Ovary (tissue), 9 donors: Measurements from ENCODE around the gene ETFA. TPM values are rescaled to one million over a fixed set of nuclear protein-coding genes. Genes with fewer than 3 reads are reported as not detected.
"Not testable (repeated sequence)": the region's sequence is repeated elsewhere in the genome, so short reads cannot be mapped to it uniquely, and the experiment has no call there.

Source experiments
- DNase-seq, 5 donors: peaks; one replicate each; pipeline ENCODE4 v3.0.0-alpha.2; 2019 to 2020
- H3K27ac ChIP-seq, 2 donors: fragments of 200-600 bp; one replicate each; pipeline versions ENCODE4 v1.5.1 to v1.8.0; 2019 to 2022
- H3K27me3 ChIP-seq: fragments of 200-600 bp; one replicate; pipeline ENCODE4 v1.8.0; 2022
- H3K36me3 ChIP-seq: fragments of 200-600 bp; sonication (generic); one replicate; pipeline ENCODE4 v1.5.1; 2019
- H3K4me1 ChIP-seq: one replicate; pipeline ENCODE4 v1.8.1; 2013; ENCODE audit warnings: mild to moderate bottlenecking, moderate library complexity; ENCODE audit not compliant: insufficient read depth
- H3K4me3 ChIP-seq: fragments of 200-600 bp; sonication (generic); one replicate; pipeline ENCODE4 v1.5.1; 2017
- H3K9me3 ChIP-seq, 2 donors: fragments of 200-600 bp in 1 of 2; sonication (generic) in 1 of 2; one replicate each; pipeline versions ENCODE4 v1.5.1 to v1.8.1; 2013 to 2019; ENCODE audit warnings: mild to moderate bottlenecking in 1 of 2, moderate library complexity in 1 of 2
- CTCF ChIP-seq, 3 donors: fragments of 450-650 bp in 2 of 3; fragments of 200-600 bp in 1 of 3; IDR thresholded peaks; one replicate each; pipeline versions ENCODE4 v1.5.1 to v1.8.0; 2016 to 2022; ENCODE audit warnings: antibody characterized with exemption in 3 of 3, mild to moderate bottlenecking in 1 of 3
- EP300 ChIP-seq: sonication (generic); formaldehyde crosslinking; IDR thresholded peaks from one replicate; pipeline ENCODE4 v1.6.1; 2017; ENCODE audit warnings: antibody characterized with exemption
- POLR2A ChIP-seq: fragments of 450-650 bp; IDR thresholded peaks from one replicate; pipeline ENCODE4 v1.6.1; 2017; ENCODE audit warnings: antibody characterized with exemption, mild to moderate bottlenecking, moderate library complexity
- WGBS, 3 donors: extraction: QIAGEN DNeasy Blood & Tissue Kit in 1 of 3; methylation state at CpG; one replicate each; pipeline versions ENCODE4 v1.1.5 to v1.1.7; 2013 to 2017; 5-methylcytosine and 5-hydroxymethylcytosine counted together
- intact Hi-C, 4 donors: fragments of 100-400 bp; cut with DNase I; formaldehyde crosslinking; loops; one replicate each; pipeline versions ENCODE4 v1.11.0 to v1.15.1; 2022 to 2023
- polyA plus RNA-seq, 2 donors: library from polyadenylated mRNA; stranded (reverse); fragments of 200-250 nt in 1 of 2; fragments of 350-450 nt in 1 of 2; fragmentation: Illumina TruSeq in 1 of 2; extraction: RNeasy Lipid Tissue Mini Kit (QIAGEN cat#74804) in 1 of 2; gene quantifications; one replicate each; pipeline ENCODE4 v1.2.3, GENCODE V29; 2013 to 2014
- total RNA-seq, 7 donors: library from RNA; depleted of rRNA in 2 of 7; stranded (reverse); fragments of >200 nt in 2 of 7; fragmentation: NEBNext Ultra II Directional in 3 of 7; extraction: Animal tissue kit (Norgen Biotek cat#: 25700) in 3 of 7; gene quantifications; one replicate each; pipeline versions ENCODE4 v1.1.0 to v1.2.4, GENCODE V29; 2016 to 2023
- donor health status: DM: no; HTN: no; CAD: no; lungs with moderate emphysema.
- donor health status: DM: no; HTN: no; CAD: no.
- donor health status: Bipolar disorder and iron deficiency.
- donor health status: DM: yes; HTN: yes; CAD: no.
- donor health status: DM: no; HTN: no; CAD: no.
- donor health status: DM: yes; HTN: yes; CAD: no.

ETFA gene
- total and polyA plus RNA-seq, 9 donors, result 45.8 to 97.4 (median 71.7) TPM

GRCh38 chr15:76321171-76321570 lies 9.9 kb upstream of the ETFA start:
- WGBS, 3 donors, result 30 to 44% (median 33%) methylated on average over 10 of the region's 10 CpGs
- no peak overlapping the region for H3K27ac ChIP-seq
- TF ChIP-seq POLR2A (no peak), CTCF (IDR thresholded peaks at IDR 0.05) (no peak)
- intact Hi-C loops, result no loop called here
- no peaks in the 10 kb centered on the region for H3K27me3 ChIP-seq
- no peak for DNase-seq
- H3K4me3 ChIP-seq, result no peak overlapping the region
- H3K4me1 ChIP-seq, result no peaks in the 10 kb centered on the region
- H3K9me3 ChIP-seq, result no peaks in the 10 kb centered on the region
- H3K36me3 ChIP-seq, result no peaks in the 10 kb centered on the region

DNA sequence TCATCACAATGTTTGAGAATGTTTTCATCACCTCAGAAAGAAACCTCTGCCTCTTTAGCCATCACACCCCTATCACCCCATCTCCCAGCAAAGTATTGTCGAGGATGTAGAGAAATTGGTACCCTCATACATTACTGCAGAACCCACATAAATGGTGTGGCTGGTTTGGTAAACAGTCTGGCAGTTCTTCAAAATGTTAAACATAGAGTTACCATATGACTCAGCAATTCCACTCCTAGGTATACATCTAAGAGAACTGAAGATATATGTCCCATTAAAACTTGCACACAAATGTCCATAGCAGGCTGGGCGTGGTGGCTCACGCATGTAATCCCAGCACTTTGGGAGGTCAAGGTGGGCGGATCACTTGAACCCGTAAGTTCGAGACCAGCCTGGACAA lies 8.7 kb upstream of the ETFA start:
- 81 to 83% (median 83%) methylated on average over 6 of the region's 6 CpGs for WGBS, 3 donors
- Histone ChIP-seq H3K27me3 (no peaks in the 10 kb centered on the region), H3K27ac (no peak overlapping the region), H3K4me3 (no peak overlapping the region), H3K4me1 (no peaks in the 10 kb centered on the region), H3K36me3 (no peaks in the 10 kb centered on the region), H3K9me3 (no peaks in the 10 kb centered on the region)
- intact Hi-C loops, result no loop called here
- DNase-seq, result no peak
- TF ChIP-seq CTCF (IDR thresholded peaks at IDR 0.05), result no peak

DNA sequence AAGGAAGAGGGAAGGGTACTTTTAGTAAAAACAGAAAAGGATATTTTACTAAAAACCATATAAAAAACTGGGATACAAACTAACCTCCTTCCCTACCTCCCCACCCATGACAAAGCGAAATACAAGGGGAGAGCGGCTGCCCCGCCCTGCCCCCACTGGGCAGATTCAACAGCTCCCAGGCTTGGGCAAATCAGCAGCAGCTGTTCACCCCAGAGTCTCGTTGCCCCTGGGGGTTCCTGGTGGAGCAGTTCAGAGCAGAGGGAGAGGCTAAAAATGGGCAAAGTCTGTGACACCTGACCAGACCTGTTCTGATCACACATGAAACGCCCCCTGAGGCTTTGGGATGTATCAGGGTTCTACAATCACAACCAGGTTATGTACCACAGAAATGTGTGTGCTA lies 2.5 kb upstream of the ETFA start:
- Histone ChIP-seq H3K9me3 (no peaks in the 10 kb centered on the region), H3K36me3 (no peaks in the 10 kb centered on the region), H3K27ac (no peak overlapping the region), H3K27me3 (no peaks in the 10 kb centered on the region), H3K4me1 (peaks cover 6% of the 10 kb centered on the region), H3K4me3 (no peak overlapping the region)
- TF ChIP-seq EP300 (no peak), CTCF (IDR thresholded peaks at IDR 0.05) (no peak), POLR2A (no peak)
- 74 to 76% (median 76%) methylated on average over 5 of the region's 5 CpGs for WGBS, 3 donors
- no peak for DNase-seq
- intact Hi-C loops, result no loop called here

- H3K9me3 ChIP-seq, DNase-seq, H3K4me1 ChIP-seq, H3K27me3 ChIP-seq, H3K4me3 ChIP-seq, H3K36me3 ChIP-seq, intact Hi-C loops, H3K27ac ChIP-seq: not testable (repeated sequence)
- WGBS, 3 donors, result 92 to 96% (median 94%) methylated on average over 4 of the region's 4 CpGs
Observed at GRCh38 chr15:76313175-76313567, 1.9 kb upstream of the ETFA start.

- H3K27me3 ChIP-seq, result no peaks in the 10 kb centered on the region
- H3K4me3 ChIP-seq, result no peak overlapping the region
- H3K4me1 ChIP-seq, result peaks cover 6% of the 10 kb centered on the region
- DNase-seq, result no peak
- H3K9me3 ChIP-seq, result no peaks in the 10 kb centered on the region
- H3K27ac ChIP-seq, result no peak overlapping the region
- H3K36me3 ChIP-seq, result no peaks in the 10 kb centered on the region
- whole genome bisulfite sequencing, 3 donors, result 80 to 92% (median 84%) methylated on average over 7 of the region's 7 CpGs
- no peak for TF ChIP-seq CTCF (IDR thresholded peaks at IDR 0.05)
- no peak for TF ChIP-seq POLR2A
- no peak for TF ChIP-seq EP300
- intact Hi-C loops, result no loop called here
Observed at GRCh38 chr15:76312540-76313174, 1.4 kb upstream of the ETFA start.
